HEK293T (cell line): ENCODE results near the gene CNGB1.
"Not testable (repeated sequence)": the region's sequence is repeated elsewhere in the genome, so short reads cannot be mapped to it uniquely, and the experiment has no call there.

ENCODE experiments used
- CTCF ChIA-PET: fragments of 350-600 bp; formaldehyde crosslinking; extraction: SDS; loops from one replicate; lab custom pipeline; 2021; ENCODE audit warnings: antibody characterized with exemption, inconsistent platforms; lab: Yijun Ruan, JAX
- POLR2A ChIA-PET: fragments of 350-600 bp; formaldehyde crosslinking; extraction: SDS; loops from one replicate; lab custom pipeline; 2020; ENCODE audit warnings: antibody characterized with exemption, inconsistent platforms; lab: Yijun Ruan, JAX
- DNase-seq: peaks from one replicate; pipeline ENCODE4 v3.0.0; 2012; ENCODE audit warnings: mixed read lengths; ENCODE audit errors: extremely low spot score
- ARNT ChIP-seq: fragments of 450-650 bp; IDR thresholded peaks from 2 replicates; pipeline ENCODE4 v1.6.1; 2017; ENCODE audit warnings: mild to moderate bottlenecking
- BHLHE40 ChIP-seq: fragments of 450-650 bp; IDR thresholded peaks from 2 replicates; pipeline ENCODE4 v1.6.1; 2016; ENCODE audit warnings: mild to moderate bottlenecking, moderate library complexity, borderline replicate concordance
- CTBP1 ChIP-seq: fragments of 450-650 bp; IDR thresholded peaks from 2 replicates; pipeline ENCODE4 v1.6.1; 2016; ENCODE audit warnings: borderline replicate concordance
- ELF4 ChIP-seq: fragments of 450-650 bp; IDR thresholded peaks from 2 replicates; pipeline ENCODE4 v1.6.1; 2017; ENCODE audit warnings: antibody characterized with exemption
- FOXA1 ChIP-seq: fragments of 450-650 bp; IDR thresholded peaks from 2 replicates; pipeline ENCODE4 v1.6.1; 2016; ENCODE audit warnings: mild to moderate bottlenecking
- FOXK2 ChIP-seq: fragments of 450-650 bp; IDR thresholded peaks from 2 replicates; pipeline ENCODE4 v1.6.1; 2016; ENCODE audit warnings: mild to moderate bottlenecking
- FOXM1 ChIP-seq: fragments of 450-650 bp; IDR thresholded peaks from 2 replicates; pipeline ENCODE4 v1.6.1; 2017; ENCODE audit warnings: mild to moderate bottlenecking, borderline replicate concordance
- HDGF ChIP-seq: fragments of 450-650 bp; IDR thresholded peaks from 2 replicates; pipeline ENCODE4 v1.6.1; 2017; ENCODE audit warnings: antibody characterized with exemption, borderline replicate concordance
- L3MBTL2 ChIP-seq: fragments of 450-650 bp; conservative IDR thresholded peaks from 2 replicates; pipeline ENCODE4 v1.6.1; 2016; ENCODE audit warnings: mild to moderate bottlenecking
- LEF1 ChIP-seq: fragments of 450-650 bp; IDR thresholded peaks from 2 replicates; pipeline ENCODE4 v1.6.1; 2017; ENCODE audit warnings: mild to moderate bottlenecking, borderline replicate concordance
- NFRKB ChIP-seq: fragments of 450-650 bp; IDR thresholded peaks from 2 replicates; pipeline ENCODE4 v1.6.1; 2016; ENCODE audit warnings: mild to moderate bottlenecking, moderate library complexity
- PKNOX1 ChIP-seq: fragments of 450-650 bp; IDR thresholded peaks from 2 replicates; pipeline ENCODE4 v1.6.1; 2016
- SP1 ChIP-seq: fragments of 450-650 bp; IDR thresholded peaks from 2 replicates; pipeline ENCODE4 v1.6.1; 2017
- SUZ12 ChIP-seq: fragments of 450-650 bp; IDR thresholded peaks from 2 replicates; pipeline ENCODE4 v1.6.1; 2016; ENCODE audit warnings: mild to moderate bottlenecking
- TARDBP ChIP-seq: fragments of 450-650 bp; IDR thresholded peaks from 2 replicates; pipeline ENCODE4 v1.6.1; 2016
- ZNF384 ChIP-seq: fragments of 450-650 bp; IDR thresholded peaks from 2 replicates; pipeline ENCODE4 v1.6.1; 2016

CNGB1 gene

GRCh38 chr16:57859331-57859730 is 111.6 kb downstream of the CNGB1 start:
- TF ChIP-seq ARNT (no peak), FOXM1 (no peak), ZNF384 (no peak), CTBP1 (no peak), ELF4 (no peak), SUZ12 (no peak), LEF1 (no peak), L3MBTL2 (no peak), FOXK2 (no peak), FOXA1 (no peak), NFRKB (no peak), SP1 (no peak), HDGF (no peak), TARDBP (no peak)
- DNase-seq, result peak; percentile 48
- ChIA-PET CTCF (interaction anchor here (0.6 to 1.1 kb wide), 3 partner anchors 83 to 233 kb away, joined by 3 to 4 read pairs (median 3); partner anchors contain the start of gene ZNF319), POLR2A (interaction anchor here (0.9 kb wide), 1 partner anchor 124 kb away, joined by 3 read pairs; the partner anchor contains the start of gene KATNB1)

- ChIA-PET CTCF (interaction anchor here (1.1 kb wide), 1 partner anchor 83 kb away, joined by 4 read pairs; no protein-coding TSS in a partner anchor), POLR2A (no interaction called here)
- no peak for TF ChIP-seq FOXA1
- TF ChIP-seq L3MBTL2, result no peak
- TF ChIP-seq CTBP1, result no peak
- TF ChIP-seq BHLHE40, result no peak
- TF ChIP-seq FOXK2, result no peak
- no peak for TF ChIP-seq FOXM1
- no peak for DNase-seq
These were observed 112.3 kb downstream of the CNGB1 start for GRCh38 chr16:57858635-57859034.

GRCh38 chr16:57857991-57858390 is 112.9 kb downstream of the CNGB1 start:
- CTCF ChIA-PET, POLR2A ChIA-PET, DNase-seq: not testable (repeated sequence)

- CTCF ChIA-PET, result interaction anchor here (0.5 kb wide), 1 partner anchor 481 kb away, joined by 4 read pairs; no protein-coding TSS in a partner anchor
- TF ChIP-seq SP1, result no peak
- TF ChIP-seq NFRKB, result no peak
- TF ChIP-seq PKNOX1, result no peak
- TF ChIP-seq ZNF384, result no peak
- TF ChIP-seq CTBP1, result no peak
- no peak for TF ChIP-seq ARNT
- no peak for TF ChIP-seq HDGF
- TF ChIP-seq FOXA1, result no peak
- no peak for TF ChIP-seq FOXK2
- no peak for TF ChIP-seq SUZ12
- DNase-seq, result no peak
- POLR2A ChIA-PET, result no interaction called here
These were observed 115.7 kb downstream of the CNGB1 start for GRCh38 chr16:57855188-57855587.

- no peak for DNase-seq
- TF ChIP-seq NFRKB (no peak), CTBP1 (no peak)
- CTCF ChIA-PET, result interaction anchor here (0.7 to 0.9 kb wide), 2 partner anchors 9 to 11 kb away, joined by 3 to 8 read pairs; no protein-coding TSS in a partner anchor
- POLR2A ChIA-PET, result no interaction called here
These were observed 118.7 kb downstream of the CNGB1 start for GRCh38 chr16:57852189-57852588.

- no peak for DNase-seq
- CTCF ChIA-PET, result interaction anchor here (1.3 kb wide), 1 partner anchor 10 kb away, joined by 3 read pairs; no protein-coding TSS in a partner anchor
- POLR2A ChIA-PET, result interaction anchor here (0.9 kb wide), 1 partner anchor 281 kb away, joined by 3 read pairs; the partner anchor contains the start of gene CFAP20
- TF ChIP-seq FOXK2 (no peak), TARDBP (no peak), HDGF (no peak), PKNOX1 (no peak), LEF1 (no peak), CTBP1 (no peak), ARNT (no peak), BHLHE40 (no peak)
These were observed 122.7 kb downstream of the CNGB1 start for GRCh38 chr16:57848181-57848580.

- CTCF ChIA-PET, result interaction anchor here (1.1 kb wide), 1 partner anchor 17 kb away, joined by 3 read pairs; no protein-coding TSS in a partner anchor
- DNase-seq, POLR2A ChIA-PET: not testable (repeated sequence)
These were observed 124.0 kb downstream of the CNGB1 start for GRCh38 chr16:57846931-57847330.
